Measurements from ENCODE around the gene GABRB3.

DNA sequence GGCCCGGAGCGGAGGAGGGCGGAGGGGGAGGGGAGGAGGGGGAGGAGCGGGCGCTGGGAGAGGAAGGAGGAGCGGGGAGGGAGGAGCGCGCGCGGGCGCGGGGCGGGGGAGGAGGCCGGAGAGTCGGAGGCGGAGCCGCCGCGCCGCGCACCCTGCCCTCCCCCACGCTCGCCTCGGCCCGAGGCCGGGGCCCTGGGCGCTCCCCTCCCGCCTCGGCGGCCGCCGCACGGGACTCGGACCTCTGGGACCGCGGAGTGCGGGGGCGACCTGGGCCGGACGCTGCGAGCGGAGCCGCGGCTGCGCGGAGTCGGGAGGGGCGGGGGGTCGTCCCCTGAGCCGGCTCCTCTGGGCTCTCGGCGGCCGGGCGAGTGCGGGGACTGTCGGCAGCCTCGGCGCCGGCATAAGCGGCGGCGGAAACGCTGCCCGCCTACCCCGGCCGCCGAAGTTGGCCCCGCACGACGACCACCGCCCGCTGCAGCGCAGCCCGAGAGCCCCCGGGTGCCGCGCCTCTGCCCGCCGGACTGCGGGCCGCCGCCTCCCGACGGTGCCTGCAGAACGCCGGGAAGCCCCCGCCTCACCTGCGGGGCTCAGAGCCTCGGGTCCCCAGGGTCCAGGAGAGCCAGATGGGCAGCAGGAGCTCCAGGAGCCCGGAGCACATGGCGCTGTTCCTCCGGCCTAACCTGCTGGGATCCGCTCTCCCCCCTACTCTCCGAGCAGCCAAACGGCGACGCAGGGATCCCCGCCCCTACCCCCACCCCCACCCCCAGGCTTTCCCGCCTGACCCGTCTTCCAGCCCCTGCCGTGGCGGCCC, 406 bp upstream of the GABRB3 start:
- TF ChIP-seq, protein P1, sequence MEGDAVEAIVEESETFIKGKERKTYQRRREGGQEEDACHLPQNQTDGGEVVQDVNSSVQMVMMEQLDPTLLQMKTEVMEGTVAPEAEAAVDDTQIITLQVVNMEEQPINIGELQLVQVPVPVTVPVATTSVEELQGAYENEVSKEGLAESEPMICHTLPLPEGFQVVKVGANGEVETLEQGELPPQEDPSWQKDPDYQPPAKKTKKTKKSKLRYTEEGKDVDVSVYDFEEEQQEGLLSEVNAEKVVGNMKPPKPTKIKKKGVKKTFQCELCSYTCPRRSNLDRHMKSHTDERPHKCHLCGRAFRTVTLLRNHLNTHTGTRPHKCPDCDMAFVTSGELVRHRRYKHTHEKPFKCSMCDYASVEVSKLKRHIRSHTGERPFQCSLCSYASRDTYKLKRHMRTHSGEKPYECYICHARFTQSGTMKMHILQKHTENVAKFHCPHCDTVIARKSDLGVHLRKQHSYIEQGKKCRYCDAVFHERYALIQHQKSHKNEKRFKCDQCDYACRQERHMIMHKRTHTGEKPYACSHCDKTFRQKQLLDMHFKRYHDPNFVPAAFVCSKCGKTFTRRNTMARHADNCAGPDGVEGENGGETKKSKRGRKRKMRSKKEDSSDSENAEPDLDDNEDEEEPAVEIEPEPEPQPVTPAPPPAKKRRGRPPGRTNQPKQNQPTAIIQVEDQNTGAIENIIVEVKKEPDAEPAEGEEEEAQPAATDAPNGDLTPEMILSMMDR (IDR thresholded peaks at IDR 0.05; ENCODE audit: extremely low read depth in 1 of 2, insufficient read depth in 1 of 2, low read depth in 1 of 2, low read length in 2 of 2), result no peak
- TF ChIP-seq JUN (IDR thresholded peaks at IDR 0.05; ENCODE audit: borderline replicate concordance, insufficient read depth, insufficient read length, low read depth) (no peak), POLR2A (IDR thresholded peaks at IDR 0.05; ENCODE audit: low read depth, low read length) (no peak), EZH2 (IDR thresholded peaks at IDR 0.05; ENCODE audit: borderline replicate concordance, low read depth, low read length, severe bottlenecking) (no peak), MYC (IDR thresholded peaks at IDR 0.05; ENCODE audit: low read depth, low read length) (no peak), POLR2AphosphoS5 (IDR thresholded peaks at IDR 0.05; ENCODE audit: insufficient read depth, low read depth, low read length) (no peak), FOS (IDR thresholded peaks at IDR 0.05; ENCODE audit: borderline replicate concordance, insufficient read depth, low read length) (no peak)
- TF ChIP-seq, protein P2, sequence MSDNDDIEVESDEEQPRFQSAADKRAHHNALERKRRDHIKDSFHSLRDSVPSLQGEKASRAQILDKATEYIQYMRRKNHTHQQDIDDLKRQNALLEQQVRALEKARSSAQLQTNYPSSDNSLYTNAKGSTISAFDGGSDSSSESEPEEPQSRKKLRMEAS (IDR thresholded peaks at IDR 0.05; ENCODE audit: insufficient read depth, insufficient read length), result no peak

Measured in endothelial cell of umbilical vein (primary cell).